H1 (cell line): Measurements from ENCODE around the gene KRT84. TPM values are rescaled to one million over a fixed set of nuclear protein-coding genes. Genes with fewer than 3 reads are reported as not detected.

Experiments used
- CTCF ChIA-PET: fragments of 300-600 bp; sonication (Branson Sonifier 250); formaldehyde crosslinking; loops from one replicate; lab custom pipeline; 2021; ENCODE audit not compliant: partially characterized antibody; lab: Charles Lee
- POLR2A ChIA-PET: fragments of 300-600 bp; sonication (Branson Sonifier 250); formaldehyde crosslinking; loops from one replicate; lab custom pipeline; 2021; ENCODE audit warnings: inconsistent platforms; ENCODE audit not compliant: partially characterized antibody; lab: Charles Lee
- DNase-seq, 2 experiments: peaks; one replicate each; pipeline versions ENCODE4 v3.0.0 to v3.0.0-alpha.2; 2010 to 2022; ENCODE audit warnings: low spot score in 2 of 2, low read depth in 1 of 2, mixed read lengths in 1 of 2
- FAIRE-seq: peaks from 2 replicates; lab custom pipeline; 2011; peaks lifted over from hg19 to GRCh38; lab: Jason Lieb, UNC
- H2AFZ ChIP-seq: 2 replicates; pipeline ENCODE4 v1.8.1; 2012; ENCODE audit warnings: low read length, inconsistent platforms
- H2AK5ac ChIP-seq: 2 replicates; pipeline ENCODE4 v1.6.1; 2013; ENCODE audit warnings: low read depth, low read length
- H2BK120ac ChIP-seq: replicated peaks from 2 replicates; pipeline ENCODE3; 2013; ENCODE audit warnings: low read depth, low read length, inconsistent platforms
- H2BK12ac ChIP-seq: 2 replicates; pipeline ENCODE4 v1.6.1; 2013; ENCODE audit warnings: low read depth, low read length
- H2BK15ac ChIP-seq: 2 replicates; pipeline ENCODE4 v1.6.1; 2013; ENCODE audit warnings: low read length
- H2BK20ac ChIP-seq: 2 replicates; pipeline ENCODE4 v1.6.1; 2013; ENCODE audit warnings: low read length
- H2BK5ac ChIP-seq: 2 replicates; pipeline ENCODE4 v1.6.1; 2013; ENCODE audit warnings: low read depth, low read length
- H3K14ac ChIP-seq: 2 replicates; pipeline ENCODE4 v1.6.1; 2013; ENCODE audit warnings: inconsistent platforms; ENCODE audit not compliant: insufficient read length
- H3K18ac ChIP-seq: 2 replicates; pipeline ENCODE4 v1.6.1; 2013; ENCODE audit warnings: low read length; ENCODE audit errors: extremely low read depth
- H3K23ac ChIP-seq: 2 replicates; pipeline ENCODE4 v1.6.1; 2013; ENCODE audit warnings: inconsistent platforms; ENCODE audit not compliant: insufficient read length
- H3K23me2 ChIP-seq: 2 replicates; pipeline ENCODE4 v1.6.1; 2013; ENCODE audit warnings: low read depth, low read length
- H3K27ac ChIP-seq: 2 replicates; pipeline ENCODE4 v1.6.1; 2011; ENCODE audit warnings: low read depth, low read length, inconsistent platforms
- H3K27me3 ChIP-seq, 4 experiments: replicated peaks in 1 of 4; 1 replicate in 1 of 4; 2 replicates in 3 of 4; pipeline versions ENCODE4 v1.6.1 to v1.8.1; 2011 to 2013; ENCODE audit warnings: low read length in 3 of 4, mild to moderate bottlenecking in 3 of 4, inconsistent platforms in 2 of 4, mixed read lengths in 2 of 4, moderate library complexity in 1 of 4; ENCODE audit not compliant: control insufficient read depth in 3 of 4, insufficient read depth in 3 of 4; ENCODE audit errors: extremely low read depth in 1 of 4
- H3K36me3 ChIP-seq, 4 experiments: 2 replicates each; pipeline versions ENCODE4 v1.6.1 to v1.8.1; 2011 to 2013; ENCODE audit warnings: mild to moderate bottlenecking in 4 of 4, low read length in 3 of 4, moderate library complexity in 2 of 4, control low read depth in 1 of 4, inconsistent platforms in 1 of 4; ENCODE audit not compliant: insufficient read depth in 4 of 4, control insufficient read depth in 2 of 4
- H3K4ac ChIP-seq: replicated peaks from 2 replicates; pipeline ENCODE3; 2013; ENCODE audit warnings: low read length, low read depth, mixed read lengths, inconsistent platforms; ENCODE audit not compliant: insufficient read length
- H3K4me1 ChIP-seq, 4 experiments: replicated peaks in 1 of 4; 1 replicate in 1 of 4; 2 replicates in 3 of 4; pipeline versions ENCODE4 v1.6.1 to v1.8.1; 2011 to 2013; ENCODE audit warnings: low read length in 3 of 4, inconsistent platforms in 2 of 4, mixed read lengths in 1 of 4; ENCODE audit not compliant: insufficient read depth in 4 of 4, control insufficient read depth in 3 of 4
- H3K4me2 ChIP-seq, 2 experiments: 2 replicates each; pipeline versions ENCODE4 v1.6.1 to v1.8.1; 2011 to 2013; ENCODE audit warnings: low read depth in 2 of 2, low read length in 2 of 2, control low read depth in 1 of 2, inconsistent platforms in 1 of 2, mild to moderate bottlenecking in 1 of 2; ENCODE audit not compliant: insufficient read depth in 1 of 2
- H3K4me3 ChIP-seq, 4 experiments: fragments of 200-600, 300-600 bp in 1 of 4; sonication (generic), shearing (Covaris generic), sonication (Bioruptor Twin) in 1 of 4; 2 replicates each; pipeline versions ENCODE4 v1.5.1 to v1.8.1; 2011 to 2016; ENCODE audit warnings: low read length in 4 of 4, low read depth in 3 of 4, control low read depth in 2 of 4, inconsistent platforms in 2 of 4, mild to moderate bottlenecking in 2 of 4, mixed read lengths in 1 of 4, moderate library complexity in 1 of 4; ENCODE audit not compliant: insufficient read depth in 2 of 4; ENCODE audit errors: extremely low read depth in 1 of 4
- H3K56ac ChIP-seq: replicated peaks from 2 replicates; pipeline ENCODE3; 2013; ENCODE audit warnings: low read depth, mild to moderate bottlenecking, mixed read lengths, low read length, inconsistent platforms; ENCODE audit not compliant: insufficient read length
- H3K79me1 ChIP-seq: 2 replicates; pipeline ENCODE4 v1.6.1; 2013; ENCODE audit warnings: low read depth, low read length, control low read depth
- H3K79me2 ChIP-seq, 2 experiments: 2 replicates each; pipeline versions ENCODE4 v1.6.1 to v1.8.1; 2012 to 2013; ENCODE audit warnings: low read length in 2 of 2, mild to moderate bottlenecking in 2 of 2, inconsistent platforms in 1 of 2; ENCODE audit not compliant: insufficient read depth in 2 of 2, control insufficient read depth in 1 of 2
- H3K9ac ChIP-seq, 4 experiments: replicated peaks in 1 of 4; 1 replicate in 1 of 4; 2 replicates in 3 of 4; pipeline versions ENCODE4 v1.6.1 to v1.8.1; 2011 to 2013; ENCODE audit warnings: low read depth in 3 of 4, low read length in 3 of 4, control low read depth in 2 of 4, mild to moderate bottlenecking in 2 of 4, moderate library complexity in 2 of 4, inconsistent platforms in 1 of 4; ENCODE audit errors: extremely low read depth in 1 of 4
- H3K9me3 ChIP-seq, 2 experiments: 2 replicates each; pipeline versions ENCODE4 v1.6.1 to v1.8.1; 2012 to 2013; ENCODE audit warnings: mild to moderate bottlenecking in 2 of 2, moderate library complexity in 2 of 2, control low read depth in 1 of 2, inconsistent platforms in 1 of 2, low read depth in 1 of 2, low read length in 1 of 2, mixed read lengths in 1 of 2; ENCODE audit not compliant: insufficient read depth in 2 of 2
- H4K20me1 ChIP-seq, 2 experiments: replicated peaks in 1 of 2; 2 replicates each; pipeline versions ENCODE3 to v1.8.1; 2011 to 2013; ENCODE audit warnings: inconsistent platforms in 2 of 2, low read length in 2 of 2, mild to moderate bottlenecking in 1 of 2; ENCODE audit not compliant: insufficient read depth in 2 of 2, control insufficient read depth in 1 of 2
- H4K5ac ChIP-seq: 2 replicates; pipeline ENCODE4 v1.6.1; 2013; ENCODE audit warnings: low read length, low read depth, mixed read lengths, inconsistent platforms; ENCODE audit not compliant: insufficient read length
- H4K8ac ChIP-seq: 2 replicates; pipeline ENCODE4 v1.8.0; 2013; ENCODE audit warnings: mild to moderate bottlenecking, moderate library complexity, low read length, inconsistent platforms; ENCODE audit not compliant: insufficient read depth; ENCODE audit errors: extremely low read depth
- H4K91ac ChIP-seq: replicated peaks from 2 replicates; pipeline ENCODE3; 2013; ENCODE audit warnings: low read length, mixed read lengths, inconsistent platforms; ENCODE audit not compliant: insufficient read length
- FOSL1 ChIP-seq: IDR thresholded peaks from 2 replicates; pipeline ENCODE4 v1.6.1; 2011; ENCODE audit warnings: mild to moderate bottlenecking, low read depth, low read length, moderate library complexity; ENCODE audit not compliant: insufficient read depth
- WGBS, 2 experiments: shearing (Covaris generic) in 1 of 2; methylation state at CpG; one replicate each; pipeline versions ENCODE4 v1.1.6 to v1.1.7; 2013 to 2015; ENCODE audit warnings: low lambda C conversion rate in 2 of 2, mixed read lengths in 2 of 2, inconsistent platforms in 1 of 2, low coverage in 1 of 2, missing lambda C conversion rate in 1 of 2; ENCODE audit not compliant: insufficient replicate concordance in 2 of 2, insufficient coverage in 1 of 2, insufficient read length in 1 of 2; ENCODE audit errors: extremely low coverage in 1 of 2, missing lambda C conversion rate in 1 of 2; 5-methylcytosine and 5-hydroxymethylcytosine counted together
- polyA plus RNA-seq, 7 experiments: library from polyadenylated mRNA; depleted of rRNA in 3 of 7; stranded (reverse) in 5 of 7; unstranded in 2 of 7; fragments of >200 nt in 5 of 7; fragments of 200-250 nt in 2 of 7; gene quantifications; 1 replicate in 5 of 7; 2 replicates in 1 of 7; 4 replicates in 1 of 7; pipeline versions ENCODE4 v1.2.1 to v1.2.3, GENCODE V29; 2011 to 2013; ENCODE audit warnings: missing spikeins in 2 of 7, mixed read lengths in 2 of 7
- total RNA-seq: library from RNA; stranded (reverse); fragmentation: NEBNext Ultra II Directional; extraction: Animal tissue kit (Norgen Biotek cat#: 25700); gene quantifications from 2 replicates; pipeline ENCODE4 v1.2.1, GENCODE V29; 2021

The KRT84 gene
- total and polyA plus RNA-seq, 2 of the 8 experiments (the other 6 are each of a cell fraction or from before 2014, with no cell fraction given), result not detected

GRCh38 chr12:52404951-52405350 lies 19.5 kb upstream of the KRT84 start:
- CTCF ChIA-PET, result interaction anchor here (0.8 to 5.6 kb wide), 9 partner anchors 10 to 480 kb away, joined by 3 to 36 read pairs (median 3); partner anchors contain the start of gene KRT5
- 73% methylated on average over 3 of the region's 3 CpGs; no CpG with 5 or more reads in 1 of the 2 experiments for WGBS, 2 experiments
- no peak for TF ChIP-seq FOSL1

More at GRCh38 chr12:52404951-52405350, 19.5 kb upstream of the KRT84 start:
- Histone ChIP-seq H3K79me1 (no peaks in the 10 kb centered on the region), H3K4ac (no peak overlapping the region), H3K9me3 (peaks cover 2 to 11% of the 10 kb centered on the region in 2 experiments; a peak in 1 of 4 replicates), H3K36me3 (no peaks in the 10 kb centered on the region), H3K4me2 (no peak overlapping the region), H3K9ac (no peak overlapping the region), H2AK5ac (no peak overlapping the region), H3K14ac (no peak overlapping the region), H2BK20ac (no peak overlapping the region), H2BK5ac (no peak overlapping the region), H4K91ac (no peak overlapping the region), H3K56ac (no peak overlapping the region), H2BK15ac (no peak overlapping the region), H3K23ac (no peak overlapping the region), H3K79me2 (no peaks in the 10 kb centered on the region), H2AFZ (no peak overlapping the region), H3K4me3 (no peak overlapping the region), H3K27ac (no peak overlapping the region), H4K20me1 (no peaks in the 10 kb centered on the region), H3K23me2 (no peaks in the 10 kb centered on the region), H2BK120ac (no peak overlapping the region), H3K4me1 (peaks cover 0 to 5% (median under 1%) of the 10 kb centered on the region in 4 experiments; a peak in 1 of 7 replicates), H3K18ac (no peak overlapping the region), H2BK12ac (no peak overlapping the region), H4K8ac (no peak overlapping the region), H4K5ac (no peak overlapping the region), H3K27me3 (no peaks in the 10 kb centered on the region; a peak in 1 of 7 replicates)
- POLR2A ChIA-PET, result no interaction called here
- DNase-seq (no peak), FAIRE-seq (no peak)
